Upper lobe of right lung (tissue), 1 donor: ENCODE measurements around the gene PIK3R6. TPM values are rescaled to one million over a fixed set of nuclear protein-coding genes. Genes with fewer than 3 reads are reported as not detected.

Experiments used
- ATAC-seq: fragments of 200-7000 bp; cut with Tn5 transposase; one replicate; pipeline ENCODE4 v1.9.1; 2020; ENCODE audit warnings: mild to moderate bottlenecking, moderate library complexity
- DNase-seq: peaks from one replicate; pipeline ENCODE4 v3.0.0-alpha.2; 2020
- H3K27ac ChIP-seq: fragments of 200-600 bp; one replicate; pipeline ENCODE4 v1.8.0; 2022
- H3K27me3 ChIP-seq: fragments of 200-600 bp; one replicate; pipeline ENCODE4 v1.8.0; 2022; ENCODE audit warnings: mild to moderate bottlenecking
- H3K36me3 ChIP-seq: fragments of 200-600 bp; one replicate; pipeline ENCODE4 v1.8.0; 2022
- H3K4me1 ChIP-seq: fragments of 200-600 bp; one replicate; pipeline ENCODE4 v1.8.0; 2022
- H3K4me3 ChIP-seq: fragments of 200-600 bp; one replicate; pipeline ENCODE4 v1.8.0; 2022; ENCODE audit warnings: mild to moderate bottlenecking
- H3K9me3 ChIP-seq: fragments of 200-600 bp; one replicate; pipeline ENCODE4 v1.8.0; 2022
- intact Hi-C: fragments of 100-400 bp; cut with DNase I; formaldehyde crosslinking; loops from one replicate; pipeline ENCODE4 v1.11.0; 2022
- total RNA-seq: library from RNA; stranded (reverse); fragmentation: NEBNext Ultra II Directional; extraction: Animal tissue kit (Norgen Biotek cat#: 25700); gene quantifications from one replicate; pipeline ENCODE4 v1.2.1, GENCODE V29; 2021
- TF ChIP-seq, protein P1 (sequence below): fragments of 200-600 bp; IDR thresholded peaks from one replicate; pipeline ENCODE4 v1.8.0; 2022; ENCODE audit warnings: antibody characterized with exemption
- donor health status: DM: no; HTN: yes; CAD: no; lungs with severe emphysema.

The PIK3R6 gene
- total RNA-seq, 1 donor from 2014 or later = 2.7 TPM

DNA sequence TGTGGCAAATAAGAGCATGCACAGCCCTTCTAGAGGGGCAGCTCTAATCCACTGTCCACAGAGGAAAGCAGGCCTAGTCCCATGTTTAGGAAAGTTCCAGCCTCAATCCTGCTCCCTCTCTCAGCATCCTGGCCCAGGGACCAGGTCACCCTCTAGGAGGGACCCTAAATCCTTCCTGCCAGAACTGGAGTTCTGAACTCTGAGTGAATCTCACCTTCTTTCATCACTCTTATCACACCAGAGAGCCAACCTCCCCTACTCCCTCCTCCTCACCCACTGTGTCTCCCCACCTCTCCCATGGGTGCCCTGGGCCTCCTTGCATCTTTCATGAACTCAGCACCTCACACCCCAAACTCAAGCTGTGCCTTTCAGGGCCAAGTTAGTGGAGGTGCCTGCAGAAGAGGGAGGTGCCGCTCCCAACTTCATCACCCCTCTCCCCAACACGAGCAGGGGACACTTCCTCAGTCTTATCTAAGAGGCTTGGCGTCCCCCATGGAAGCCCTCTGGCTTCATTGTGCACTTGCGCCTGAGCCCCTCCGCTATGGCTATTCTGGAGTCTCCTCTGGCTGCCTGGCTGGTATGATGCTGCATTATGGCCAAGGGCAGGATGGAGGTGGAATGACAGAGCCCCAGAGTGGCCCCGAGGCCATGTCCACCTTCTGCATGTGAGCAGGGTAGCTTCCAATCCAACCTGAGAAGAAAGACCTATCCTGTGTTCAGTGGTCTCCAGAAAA, 31.7 kb downstream of the PIK3R6 start:
- H3K27me3 ChIP-seq = peaks cover 16% of the 10 kb centered on the region
- no peaks in the 10 kb centered on the region for H3K9me3 ChIP-seq
- H3K4me3 ChIP-seq = no peak overlapping the region
- no peak for ATAC-seq
- TF ChIP-seq, protein P1, sequence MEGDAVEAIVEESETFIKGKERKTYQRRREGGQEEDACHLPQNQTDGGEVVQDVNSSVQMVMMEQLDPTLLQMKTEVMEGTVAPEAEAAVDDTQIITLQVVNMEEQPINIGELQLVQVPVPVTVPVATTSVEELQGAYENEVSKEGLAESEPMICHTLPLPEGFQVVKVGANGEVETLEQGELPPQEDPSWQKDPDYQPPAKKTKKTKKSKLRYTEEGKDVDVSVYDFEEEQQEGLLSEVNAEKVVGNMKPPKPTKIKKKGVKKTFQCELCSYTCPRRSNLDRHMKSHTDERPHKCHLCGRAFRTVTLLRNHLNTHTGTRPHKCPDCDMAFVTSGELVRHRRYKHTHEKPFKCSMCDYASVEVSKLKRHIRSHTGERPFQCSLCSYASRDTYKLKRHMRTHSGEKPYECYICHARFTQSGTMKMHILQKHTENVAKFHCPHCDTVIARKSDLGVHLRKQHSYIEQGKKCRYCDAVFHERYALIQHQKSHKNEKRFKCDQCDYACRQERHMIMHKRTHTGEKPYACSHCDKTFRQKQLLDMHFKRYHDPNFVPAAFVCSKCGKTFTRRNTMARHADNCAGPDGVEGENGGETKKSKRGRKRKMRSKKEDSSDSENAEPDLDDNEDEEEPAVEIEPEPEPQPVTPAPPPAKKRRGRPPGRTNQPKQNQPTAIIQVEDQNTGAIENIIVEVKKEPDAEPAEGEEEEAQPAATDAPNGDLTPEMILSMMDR = no peak
- no peaks in the 10 kb centered on the region for H3K36me3 ChIP-seq
- no peak for DNase-seq
- H3K4me1 ChIP-seq = no peaks in the 10 kb centered on the region
- intact Hi-C loops = no loop called here
- no peak overlapping the region for H3K27ac ChIP-seq

GRCh38 chr17:8835106-8835505, 32.4 kb downstream of the PIK3R6 start:
- ATAC-seq (no peak), DNase-seq (no peak)
- peaks cover 16% of the 10 kb centered on the region for H3K27me3 ChIP-seq
- intact Hi-C loops = no loop called here
- no peaks in the 10 kb centered on the region for H3K36me3 ChIP-seq
- TF ChIP-seq, protein P1 = no peak
- no peaks in the 10 kb centered on the region for H3K9me3 ChIP-seq
- H3K27ac ChIP-seq = no peak overlapping the region
- no peaks in the 10 kb centered on the region for H3K4me1 ChIP-seq
- no peak overlapping the region for H3K4me3 ChIP-seq

GRCh38 chr17:8832711-8833352, 34.6 kb downstream of the PIK3R6 start:
- no peak for DNase-seq
- Histone ChIP-seq H3K27ac (no peak overlapping the region), H3K4me3 (no peak overlapping the region), H3K27me3 (peaks cover 16% of the 10 kb centered on the region), H3K4me1 (no peaks in the 10 kb centered on the region), H3K36me3 (no peaks in the 10 kb centered on the region), H3K9me3 (no peaks in the 10 kb centered on the region)
- peak; percentile 46 for ATAC-seq
- TF ChIP-seq, protein P1 = peak; percentile 46
- intact Hi-C loops = no loop called here

- Histone ChIP-seq H3K27me3 (peaks cover 16% of the 10 kb centered on the region), H3K9me3 (no peaks in the 10 kb centered on the region), H3K36me3 (no peaks in the 10 kb centered on the region), H3K4me1 (no peaks in the 10 kb centered on the region), H3K4me3 (no peak overlapping the region), H3K27ac (no peak overlapping the region)
- DNase-seq (no peak), ATAC-seq (no peak)
- TF ChIP-seq, protein P1 = no peak
- intact Hi-C loops = no loop called here
Observed at GRCh38 chr17:8831234-8831849, 36.1 kb downstream of the PIK3R6 start.

DNA sequence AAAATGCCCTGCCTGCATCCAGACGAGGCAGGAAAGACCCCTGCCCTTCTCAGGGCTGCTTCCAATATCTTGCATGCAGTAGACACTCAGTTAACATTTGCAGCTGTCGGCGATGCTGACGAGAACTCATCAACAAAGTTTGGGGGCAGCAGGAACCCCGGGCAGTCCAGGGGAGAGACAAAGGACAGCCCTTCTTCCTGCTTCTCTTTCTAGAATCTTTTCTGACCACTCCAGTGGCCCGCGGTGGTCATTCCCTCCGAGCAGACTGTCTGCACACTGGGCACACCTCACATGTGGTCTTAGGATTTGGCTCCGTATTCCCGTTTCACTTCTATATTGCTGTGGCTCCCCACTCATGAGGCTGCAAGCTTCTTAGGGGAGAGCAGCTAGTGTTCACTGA, 37.3 kb downstream of the PIK3R6 start:
- Histone ChIP-seq H3K36me3 (no peaks in the 10 kb centered on the region), H3K27me3 (peaks cover 11% of the 10 kb centered on the region), H3K9me3 (no peaks in the 10 kb centered on the region), H3K4me1 (no peaks in the 10 kb centered on the region), H3K27ac (no peak overlapping the region), H3K4me3 (no peak overlapping the region)
- no peak for ATAC-seq
- no peak for DNase-seq
- TF ChIP-seq, protein P1 = no peak
- intact Hi-C loops = no loop called here
